GM20000 (cell line): ENCODE measurements around the gene NDUFAB1.
"Not testable (repeated sequence)": the region's sequence is repeated elsewhere in the genome, so short reads cannot be mapped to it uniquely, and the experiment has no call there.

Experiments
- DNase-seq: peaks from one replicate; pipeline ENCODE4 v3.0.0; 2012; ENCODE audit warnings: low spot score
- TF ChIP-seq, protein P1 (sequence below): IDR thresholded peaks from 2 replicates; pipeline ENCODE4 v1.5.1; 2012; ENCODE audit warnings: mild to moderate bottlenecking, control low read depth; ENCODE audit errors: extremely low read depth, missing control alignments

The NDUFAB1 gene

DNA sequence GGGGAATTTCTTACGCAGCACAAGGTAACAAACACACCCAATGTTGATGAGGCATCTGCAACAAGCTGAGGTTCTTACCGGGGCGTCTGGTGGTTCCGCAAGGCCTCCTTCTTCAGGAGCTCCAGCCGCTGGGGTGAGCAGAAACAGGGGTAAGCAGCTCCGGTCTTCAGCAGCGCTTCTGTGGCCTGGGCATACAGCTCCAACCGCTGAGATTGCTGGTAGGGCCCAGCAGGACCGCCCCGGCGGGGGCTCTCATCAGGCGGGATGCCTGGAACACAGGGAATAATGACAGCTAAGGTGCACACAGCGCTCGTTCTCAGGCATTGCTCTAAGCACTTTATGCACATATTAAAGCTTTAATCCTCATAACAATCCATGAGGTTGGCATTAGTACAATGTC, 51.7 kb downstream of the NDUFAB1 start:
- DNase-seq, result no peak
- TF ChIP-seq, protein P1, sequence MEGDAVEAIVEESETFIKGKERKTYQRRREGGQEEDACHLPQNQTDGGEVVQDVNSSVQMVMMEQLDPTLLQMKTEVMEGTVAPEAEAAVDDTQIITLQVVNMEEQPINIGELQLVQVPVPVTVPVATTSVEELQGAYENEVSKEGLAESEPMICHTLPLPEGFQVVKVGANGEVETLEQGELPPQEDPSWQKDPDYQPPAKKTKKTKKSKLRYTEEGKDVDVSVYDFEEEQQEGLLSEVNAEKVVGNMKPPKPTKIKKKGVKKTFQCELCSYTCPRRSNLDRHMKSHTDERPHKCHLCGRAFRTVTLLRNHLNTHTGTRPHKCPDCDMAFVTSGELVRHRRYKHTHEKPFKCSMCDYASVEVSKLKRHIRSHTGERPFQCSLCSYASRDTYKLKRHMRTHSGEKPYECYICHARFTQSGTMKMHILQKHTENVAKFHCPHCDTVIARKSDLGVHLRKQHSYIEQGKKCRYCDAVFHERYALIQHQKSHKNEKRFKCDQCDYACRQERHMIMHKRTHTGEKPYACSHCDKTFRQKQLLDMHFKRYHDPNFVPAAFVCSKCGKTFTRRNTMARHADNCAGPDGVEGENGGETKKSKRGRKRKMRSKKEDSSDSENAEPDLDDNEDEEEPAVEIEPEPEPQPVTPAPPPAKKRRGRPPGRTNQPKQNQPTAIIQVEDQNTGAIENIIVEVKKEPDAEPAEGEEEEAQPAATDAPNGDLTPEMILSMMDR, result no peak

DNA sequence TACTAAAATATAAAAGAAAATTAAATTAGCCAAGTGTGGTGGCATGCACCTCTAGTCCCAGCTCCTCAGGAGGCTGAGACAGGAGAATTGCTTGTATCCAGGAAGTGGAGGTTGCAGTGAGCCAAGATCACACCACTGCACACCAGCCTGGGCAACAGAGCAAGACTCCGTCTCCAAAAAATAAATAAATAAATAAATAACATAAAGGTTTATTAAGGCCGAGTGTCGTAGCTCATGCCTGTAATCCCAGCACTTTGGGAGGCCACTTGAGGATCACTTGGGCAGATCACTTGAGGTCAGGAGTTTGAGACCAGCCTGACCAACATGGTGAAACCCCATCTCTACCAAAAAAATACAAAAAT, 55.3 kb downstream of the NDUFAB1 start:
- DNase-seq, result not testable (repeated sequence)

DNA sequence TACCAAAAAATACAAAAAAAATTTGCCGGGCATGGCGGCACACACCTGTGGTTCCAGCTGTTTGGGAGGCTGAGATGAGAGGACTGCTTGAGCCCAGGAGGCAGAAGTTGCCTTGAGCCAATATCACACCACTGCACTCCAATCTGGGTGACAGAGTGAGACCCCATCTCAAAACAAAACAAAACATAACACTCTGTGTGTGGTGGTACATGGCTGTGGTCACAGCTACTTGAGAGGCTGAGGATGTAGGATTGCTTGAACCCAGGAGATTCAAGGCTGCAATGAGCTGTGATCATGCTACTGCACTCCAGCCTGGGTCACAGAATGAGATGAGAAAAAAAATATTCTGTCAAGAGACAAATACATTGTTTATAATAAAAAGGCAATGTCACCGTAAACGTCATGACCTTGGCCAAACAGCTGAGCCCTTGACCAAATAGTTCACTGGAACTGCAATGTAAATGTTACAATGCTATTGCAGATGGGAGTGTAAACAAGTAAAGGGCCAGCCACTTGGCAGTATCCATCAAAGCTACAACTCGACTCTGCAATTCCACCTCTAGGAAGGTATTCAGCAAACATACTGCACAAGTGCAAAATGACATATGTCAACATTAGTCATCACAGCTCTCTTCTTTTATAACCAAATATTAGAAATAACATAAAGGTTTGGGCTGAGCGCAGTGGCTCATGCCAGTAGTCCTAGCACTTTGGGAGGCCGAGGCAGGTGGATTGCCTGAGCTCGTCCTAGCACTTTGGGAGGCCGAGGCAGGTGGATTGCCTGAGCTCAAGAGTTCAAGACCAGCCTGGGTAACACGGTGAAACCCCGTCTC, 55.9 kb downstream of the NDUFAB1 start:
- DNase-seq, result no peak
- TF ChIP-seq, protein P1, result no peak

DNA sequence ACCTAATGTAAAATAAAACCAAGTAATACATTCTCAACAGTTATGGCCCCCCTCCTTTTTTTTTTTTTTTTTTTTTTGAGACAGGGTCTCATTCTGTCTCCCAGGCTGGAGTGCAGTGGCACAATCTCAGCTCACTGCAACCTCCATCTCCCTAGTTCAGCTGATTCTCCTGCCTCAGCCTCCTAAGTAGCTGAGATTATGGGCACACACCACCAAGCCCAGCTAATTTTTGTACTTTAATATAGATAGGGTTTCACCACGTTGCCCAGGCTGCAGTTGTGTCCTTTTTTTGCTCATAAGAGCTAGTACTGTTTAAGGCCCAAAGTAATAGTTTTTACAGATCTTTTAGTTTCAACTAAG, 57.2 kb downstream of the NDUFAB1 start:
- TF ChIP-seq, protein P1, result no peak
- no peak for DNase-seq

DNA sequence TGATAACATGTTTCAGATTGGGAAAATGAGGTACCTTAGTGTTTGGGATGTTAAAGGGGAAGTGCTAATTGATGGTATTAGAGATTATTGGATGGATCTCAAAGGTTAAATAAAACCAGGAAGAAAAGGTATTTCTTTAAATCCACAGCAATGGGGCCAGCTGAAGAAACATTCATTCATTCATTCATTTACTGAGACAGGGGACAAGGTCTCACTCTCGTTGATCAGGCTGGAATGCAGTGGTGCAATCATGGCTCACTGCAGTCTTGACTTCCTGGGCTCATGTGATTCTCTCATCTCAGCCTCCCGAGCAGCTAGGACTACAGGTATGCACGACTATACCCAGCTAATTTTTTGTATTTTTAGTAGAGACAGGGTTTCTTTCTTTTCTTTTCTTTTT, 58.7 kb downstream of the NDUFAB1 start:
- no peak for DNase-seq

DNA sequence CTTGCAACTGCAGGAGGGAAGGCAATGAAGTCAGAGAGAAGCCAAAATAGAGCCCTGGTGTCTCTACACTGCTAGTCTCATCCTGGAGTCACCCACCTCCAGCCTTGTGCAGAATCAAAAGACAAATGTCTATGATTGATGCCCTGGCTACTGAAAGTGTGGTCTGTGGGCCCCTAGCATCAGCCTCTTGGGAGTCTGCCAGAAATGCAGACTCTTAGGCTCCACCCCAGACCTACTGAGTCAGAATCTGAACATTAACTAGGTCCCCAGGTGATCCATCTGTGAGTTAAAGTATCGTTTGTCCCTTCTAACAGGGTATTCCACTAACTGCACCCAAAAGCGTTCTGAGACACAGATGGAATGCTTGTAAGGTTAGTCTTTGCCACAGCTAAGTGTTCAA, 60.2 kb downstream of the NDUFAB1 start:
- TF ChIP-seq, protein P1, result no peak
- DNase-seq, result no peak

More for the DNA sequence above, 58.7 kb downstream of the NDUFAB1 start:
- TF ChIP-seq, protein P1, result no peak

DNA sequence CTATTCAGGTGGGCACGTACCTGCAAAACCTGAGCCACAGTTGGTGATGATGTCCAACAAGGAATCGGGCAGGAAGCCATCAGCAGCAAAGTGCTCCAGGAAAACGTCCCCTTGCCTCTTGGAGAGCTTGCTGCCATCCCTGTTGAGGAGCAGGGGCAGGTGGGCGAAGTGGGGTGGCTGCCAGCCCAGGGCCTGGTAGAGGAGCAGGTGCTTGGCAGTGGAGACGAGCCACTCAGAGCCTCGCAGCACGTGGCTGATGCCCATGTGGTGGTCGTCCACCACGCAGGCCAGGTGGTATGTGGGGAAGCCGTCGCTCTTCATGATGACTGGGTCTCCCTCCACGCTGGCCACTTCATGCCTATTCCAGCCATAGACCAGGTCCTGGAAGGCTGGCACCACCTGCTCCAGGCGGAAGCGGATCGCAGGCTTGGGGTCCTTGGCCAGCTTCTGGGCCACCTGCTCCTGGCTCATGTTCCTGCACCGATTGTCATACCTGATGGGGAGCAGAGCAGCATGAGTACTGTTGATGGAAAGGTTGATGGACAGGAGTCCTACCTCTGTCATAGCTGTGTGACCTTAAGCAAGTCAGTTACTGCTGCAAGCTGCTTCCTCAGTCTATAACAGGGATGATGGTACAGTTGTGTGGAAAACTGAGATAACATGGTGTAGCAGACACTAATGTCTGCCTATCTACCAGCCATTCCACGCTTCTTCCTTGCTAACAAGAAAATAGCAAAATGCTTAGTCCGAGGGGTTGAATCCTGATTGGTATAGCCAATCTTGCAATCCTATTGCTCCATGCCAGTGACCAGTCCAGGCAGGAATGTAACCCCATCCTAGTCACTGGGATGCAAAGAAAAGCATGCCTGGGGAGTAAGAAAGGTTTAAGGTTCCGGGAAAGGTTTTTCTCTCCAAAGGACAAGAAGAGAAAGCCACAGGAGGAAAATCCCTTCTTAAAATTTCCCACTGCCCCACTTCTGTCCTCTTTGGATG, 61.0 kb downstream of the NDUFAB1 start:
- TF ChIP-seq, protein P1, result no peak
- DNase-seq, result no peak
